HEK293 (cell line): ENCODE data around the gene SWAP70.
A peak's percentile ranks its signal among the peaks of the same experiment; 100 is the strongest.

Experiments used
- CTCF ChIA-PET: fragments of 350-600 bp; formaldehyde crosslinking; extraction: SDS; loops from one replicate; lab custom pipeline; 2021; ENCODE audit warnings: antibody characterized with exemption; lab: Yijun Ruan, JAX
- POLR2A ChIA-PET: fragments of 300-600 bp; formaldehyde crosslinking; extraction: SDS; loops from one replicate; lab custom pipeline; 2020; ENCODE audit warnings: antibody characterized with exemption, inconsistent platforms; lab: Yijun Ruan, JAX
- H3K27ac ChIP-seq: fragments of 200-500 bp; sonication (Bioruptor generic); 2 replicates; pipeline ENCODE4 v1.5.1; 2014; ENCODE audit warnings: low read depth, low read length, control low read depth, inconsistent platforms; ENCODE audit errors: extremely low read depth
- H3K36me3 ChIP-seq, 2 experiments: fragments of 200-500 bp in 1 of 2; sonication (Bioruptor generic) in 1 of 2; 1 replicate in 1 of 2; 2 replicates in 1 of 2; pipeline ENCODE4 v1.5.1; 2014 to 2017; ENCODE audit warnings: inconsistent platforms in 2 of 2, low read length in 2 of 2; ENCODE audit not compliant: control insufficient read depth in 2 of 2, insufficient read depth in 1 of 2
- H3K4me1 ChIP-seq: fragments of 200-500 bp; sonication (Bioruptor generic); 2 replicates; pipeline ENCODE4 v1.5.1; 2014; ENCODE audit warnings: mild to moderate bottlenecking, low read length, inconsistent platforms; ENCODE audit not compliant: control insufficient read depth, insufficient read depth
- H3K4me3 ChIP-seq: 2 replicates; pipeline ENCODE4 v1.5.1; 2011; ENCODE audit warnings: low read depth, mild to moderate bottlenecking, control low read depth, low read length, moderate library complexity
- H3K9me3 ChIP-seq: fragments of 200-500 bp; sonication (Bioruptor generic); 2 replicates; pipeline ENCODE4 v1.5.1; 2014; ENCODE audit warnings: low read depth, low read length, inconsistent platforms; ENCODE audit not compliant: control insufficient read depth, insufficient read depth
- EGR2 ChIP-seq: fragments of 450-650 bp; formaldehyde crosslinking; IDR thresholded peaks from 2 replicates; pipeline ENCODE4 v1.5.1; 2016; ENCODE audit warnings: low read depth, missing biosample characterization, missing genetic modification characterization
- FEZF1 ChIP-seq: fragments of 450-650 bp; formaldehyde crosslinking; IDR thresholded peaks from 2 replicates; pipeline ENCODE4 v1.5.1; 2016; ENCODE audit warnings: missing biosample characterization, missing genetic modification characterization
- IKZF3 ChIP-seq: fragments of 450-650 bp; IDR thresholded peaks from 2 replicates; pipeline ENCODE4 v1.5.0; 2018; ENCODE audit warnings: missing biosample characterization, mild to moderate bottlenecking, missing genetic modification characterization, moderate library complexity
- KLF1 ChIP-seq: fragments of 450-650 bp; formaldehyde crosslinking; IDR thresholded peaks from 2 replicates; pipeline ENCODE4 v1.5.1; 2016; ENCODE audit warnings: missing biosample characterization, missing genetic modification characterization
- ZBTB17 ChIP-seq: fragments of 450-650 bp; formaldehyde crosslinking; IDR thresholded peaks from 2 replicates; pipeline ENCODE4 v1.5.1; 2016; ENCODE audit warnings: missing biosample characterization, missing genetic modification characterization
- ZFHX2 ChIP-seq: fragments of 450-650 bp; formaldehyde crosslinking; conservative IDR thresholded peaks from 2 replicates; pipeline ENCODE4 v1.5.1; 2016; ENCODE audit warnings: missing biosample characterization, missing genetic modification characterization
- ZFP69B ChIP-seq: fragments of 450-650 bp; formaldehyde crosslinking; IDR thresholded peaks from 2 replicates; pipeline ENCODE4 v1.5.1; 2016; ENCODE audit warnings: missing biosample characterization, missing genetic modification characterization
- ZNF140 ChIP-seq: fragments of 450-650 bp; formaldehyde crosslinking; IDR thresholded peaks from 2 replicates; pipeline ENCODE4 v1.5.1; 2016; ENCODE audit warnings: missing biosample characterization, missing genetic modification characterization
- ZNF146 ChIP-seq: fragments of 450-650 bp; formaldehyde crosslinking; IDR thresholded peaks from 2 replicates; pipeline ENCODE4 v1.5.1; 2016; ENCODE audit warnings: missing biosample characterization, missing genetic modification characterization
- ZNF248 ChIP-seq: fragments of 450-650 bp; formaldehyde crosslinking; IDR thresholded peaks from 2 replicates; pipeline ENCODE4 v1.5.1; 2017; ENCODE audit warnings: missing biosample characterization, missing genetic modification characterization
- ZNF311 ChIP-seq: fragments of 450-650 bp; formaldehyde crosslinking; IDR thresholded peaks from 2 replicates; pipeline ENCODE4 v1.5.1; 2017; ENCODE audit warnings: missing biosample characterization, missing genetic modification characterization, borderline replicate concordance
- ZNF335 ChIP-seq: fragments of 450-650 bp; formaldehyde crosslinking; conservative IDR thresholded peaks from 2 replicates; pipeline ENCODE4 v1.5.1; 2016; ENCODE audit warnings: missing biosample characterization, missing genetic modification characterization
- ZNF354C ChIP-seq: fragments of 450-650 bp; formaldehyde crosslinking; IDR thresholded peaks from 2 replicates; pipeline ENCODE4 v1.5.1; 2016; ENCODE audit warnings: missing biosample characterization, missing genetic modification characterization, low read depth, borderline replicate concordance
- ZNF48 ChIP-seq: fragments of 450-650 bp; formaldehyde crosslinking; IDR thresholded peaks from 2 replicates; pipeline ENCODE4 v1.5.1; 2016; ENCODE audit warnings: missing biosample characterization, missing genetic modification characterization
- ZNF785 ChIP-seq: fragments of 450-650 bp; formaldehyde crosslinking; IDR thresholded peaks from 2 replicates; pipeline ENCODE4 v1.5.1; 2016; ENCODE audit warnings: missing biosample characterization, missing genetic modification characterization
- ZNF830 ChIP-seq: fragments of 450-650 bp; IDR thresholded peaks from 2 replicates; pipeline ENCODE4 v1.5.0; 2018; ENCODE audit warnings: missing biosample characterization, missing genetic modification characterization, low read depth, mild to moderate bottlenecking, moderate library complexity
- TF ChIP-seq, protein P1 (sequence below): fragments of 450-650 bp; formaldehyde crosslinking; IDR thresholded peaks from 2 replicates; pipeline ENCODE4 v1.5.1; 2016; ENCODE audit warnings: missing biosample characterization, missing genetic modification characterization
- TF ChIP-seq, protein P2 (sequence below): fragments of 450-650 bp; formaldehyde crosslinking; IDR thresholded peaks from 2 replicates; pipeline ENCODE4 v1.5.1; 2017; ENCODE audit warnings: missing biosample characterization, missing genetic modification characterization
- TF ChIP-seq, protein P3 (sequence below): fragments of 450-650 bp; formaldehyde crosslinking; IDR thresholded peaks from 2 replicates; pipeline ENCODE4 v1.5.1; 2016; ENCODE audit warnings: missing biosample characterization, missing genetic modification characterization, low read depth
- TF ChIP-seq, protein P4 (sequence below): fragments of 450-650 bp; formaldehyde crosslinking; IDR thresholded peaks from 2 replicates; pipeline ENCODE4 v1.5.1; 2016; ENCODE audit warnings: missing biosample characterization, missing genetic modification characterization
- TF ChIP-seq, protein P5 (sequence below): fragments of 450-650 bp; formaldehyde crosslinking; IDR thresholded peaks from 2 replicates; pipeline ENCODE4 v1.5.1; 2016; ENCODE audit warnings: missing biosample characterization, missing genetic modification characterization, borderline replicate concordance

The SWAP70 gene

DNA sequence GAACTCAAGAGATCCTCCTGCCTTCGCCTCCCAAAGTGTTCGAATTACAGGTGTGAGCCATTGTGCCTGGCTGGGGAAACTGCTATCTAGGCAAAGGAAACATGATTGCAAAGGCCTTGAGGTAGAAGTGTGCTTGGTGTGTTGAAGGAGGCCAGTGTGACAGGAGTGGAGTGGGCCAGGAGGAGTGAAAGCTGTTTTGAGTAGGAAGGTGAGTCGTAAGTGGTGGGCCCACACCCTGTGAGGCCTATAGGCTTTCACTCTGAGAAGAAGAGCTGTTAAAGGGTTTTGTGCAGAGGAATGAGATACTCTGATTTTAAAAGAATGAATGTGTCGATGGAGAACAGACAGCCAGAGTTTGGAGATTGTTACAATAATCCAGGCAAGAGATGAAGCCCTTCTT, 47.0 kb upstream of the SWAP70 start:
- no peak overlapping the region for H3K27ac ChIP-seq
- ChIA-PET POLR2A (no interaction called here), CTCF (interaction anchor here (0.7 kb wide), 1 partner anchor 132 kb away, joined by 4 read pairs; no protein-coding TSS in a partner anchor)
- TF ChIP-seq ZFHX2 (tag by site-specific recombination) (peak; percentile 63), EGR2 (tag by site-specific recombination) (peak; percentile 64; the same call in 1 of the 2 replicates), FEZF1 (no peak), KLF1 (0 out of 2 replicates have a peak, but pooled peaks have one; percentile 8), ZNF146 (tag by site-specific recombination) (no peak), ZNF48 (tag by site-specific recombination) (no peak), ZFP69B (peak; percentile 90), ZBTB17 (tag by site-specific recombination) (no peak), ZNF311 (tag by site-specific recombination) (no peak)
- TF ChIP-seq, protein P1, sequence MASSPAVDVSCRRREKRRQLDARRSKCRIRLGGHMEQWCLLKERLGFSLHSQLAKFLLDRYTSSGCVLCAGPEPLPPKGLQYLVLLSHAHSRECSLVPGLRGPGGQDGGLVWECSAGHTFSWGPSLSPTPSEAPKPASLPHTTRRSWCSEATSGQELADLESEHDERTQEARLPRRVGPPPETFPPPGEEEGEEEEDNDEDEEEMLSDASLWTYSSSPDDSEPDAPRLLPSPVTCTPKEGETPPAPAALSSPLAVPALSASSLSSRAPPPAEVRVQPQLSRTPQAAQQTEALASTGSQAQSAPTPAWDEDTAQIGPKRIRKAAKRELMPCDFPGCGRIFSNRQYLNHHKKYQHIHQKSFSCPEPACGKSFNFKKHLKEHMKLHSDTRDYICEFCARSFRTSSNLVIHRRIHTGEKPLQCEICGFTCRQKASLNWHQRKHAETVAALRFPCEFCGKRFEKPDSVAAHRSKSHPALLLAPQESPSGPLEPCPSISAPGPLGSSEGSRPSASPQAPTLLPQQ (tag by site-specific recombination) = peak; percentile 95
- H3K36me3 ChIP-seq = no peaks in the 10 kb centered on the region
- no peaks in the 10 kb centered on the region for H3K4me1 ChIP-seq
- H3K4me3 ChIP-seq = no peak overlapping the region
- no peaks in the 10 kb centered on the region for H3K9me3 ChIP-seq

DNA sequence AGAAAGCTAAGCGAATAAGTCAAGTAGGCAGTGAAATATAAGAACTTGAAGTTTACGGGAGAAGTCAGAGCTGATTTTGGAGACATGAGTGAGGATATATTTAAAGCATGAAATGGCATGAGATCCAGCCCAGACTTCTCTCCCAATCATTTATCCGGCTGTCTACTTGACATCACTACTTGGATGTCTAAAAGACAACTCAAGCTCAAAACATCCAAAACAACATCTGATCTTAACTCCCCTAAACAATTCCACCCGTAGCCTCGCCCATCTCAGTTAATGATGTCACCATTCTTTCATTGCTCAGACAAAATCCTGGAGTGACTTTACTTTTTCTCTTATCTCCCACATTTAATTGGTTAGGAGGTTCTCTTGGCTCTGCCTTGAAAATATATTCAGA, 45.9 kb upstream of the SWAP70 start:
- CTCF ChIA-PET = interaction anchor here (0.6 to 1.0 kb wide), 2 partner anchors 42 to 493 kb away, joined by 3 to 7 read pairs; no protein-coding TSS in a partner anchor
- POLR2A ChIA-PET = interaction anchor here (0.6 kb wide), 1 partner anchor 837 kb away, joined by 4 read pairs; the partner anchor contains the start of gene AMPD3
- H3K27ac ChIP-seq = no peak overlapping the region
- H3K4me3 ChIP-seq = no peak overlapping the region
- no peaks in the 10 kb centered on the region for H3K36me3 ChIP-seq
- H3K4me1 ChIP-seq = no peaks in the 10 kb centered on the region
- no peaks in the 10 kb centered on the region for H3K9me3 ChIP-seq
- peak; percentile 71; the same call in 1 of the 2 replicates for TF ChIP-seq ZNF140
- TF ChIP-seq, protein P2, sequence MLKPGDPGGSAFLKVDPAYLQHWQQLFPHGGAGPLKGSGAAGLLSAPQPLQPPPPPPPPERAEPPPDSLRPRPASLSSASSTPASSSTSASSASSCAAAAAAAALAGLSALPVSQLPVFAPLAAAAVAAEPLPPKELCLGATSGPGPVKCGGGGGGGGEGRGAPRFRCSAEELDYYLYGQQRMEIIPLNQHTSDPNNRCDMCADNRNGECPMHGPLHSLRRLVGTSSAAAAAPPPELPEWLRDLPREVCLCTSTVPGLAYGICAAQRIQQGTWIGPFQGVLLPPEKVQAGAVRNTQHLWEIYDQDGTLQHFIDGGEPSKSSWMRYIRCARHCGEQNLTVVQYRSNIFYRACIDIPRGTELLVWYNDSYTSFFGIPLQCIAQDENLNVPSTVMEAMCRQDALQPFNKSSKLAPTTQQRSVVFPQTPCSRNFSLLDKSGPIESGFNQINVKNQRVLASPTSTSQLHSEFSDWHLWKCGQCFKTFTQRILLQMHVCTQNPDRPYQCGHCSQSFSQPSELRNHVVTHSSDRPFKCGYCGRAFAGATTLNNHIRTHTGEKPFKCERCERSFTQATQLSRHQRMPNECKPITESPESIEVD (tag by site-specific recombination) = peak; percentile 84
- TF ChIP-seq, protein P3, sequence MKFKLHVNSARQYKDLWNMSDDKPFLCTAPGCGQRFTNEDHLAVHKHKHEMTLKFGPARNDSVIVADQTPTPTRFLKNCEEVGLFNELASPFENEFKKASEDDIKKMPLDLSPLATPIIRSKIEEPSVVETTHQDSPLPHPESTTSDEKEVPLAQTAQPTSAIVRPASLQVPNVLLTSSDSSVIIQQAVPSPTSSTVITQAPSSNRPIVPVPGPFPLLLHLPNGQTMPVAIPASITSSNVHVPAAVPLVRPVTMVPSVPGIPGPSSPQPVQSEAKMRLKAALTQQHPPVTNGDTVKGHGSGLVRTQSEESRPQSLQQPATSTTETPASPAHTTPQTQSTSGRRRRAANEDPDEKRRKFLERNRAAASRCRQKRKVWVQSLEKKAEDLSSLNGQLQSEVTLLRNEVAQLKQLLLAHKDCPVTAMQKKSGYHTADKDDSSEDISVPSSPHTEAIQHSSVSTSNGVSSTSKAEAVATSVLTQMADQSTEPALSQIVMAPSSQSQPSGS = peak; percentile 82
- no peak for TF ChIP-seq IKZF3 (tag by site-specific recombination)
- 0 out of 2 replicates have a peak, but pooled peaks have one; percentile 19 for TF ChIP-seq ZNF335 (tag by site-specific recombination)
- TF ChIP-seq, protein P4, sequence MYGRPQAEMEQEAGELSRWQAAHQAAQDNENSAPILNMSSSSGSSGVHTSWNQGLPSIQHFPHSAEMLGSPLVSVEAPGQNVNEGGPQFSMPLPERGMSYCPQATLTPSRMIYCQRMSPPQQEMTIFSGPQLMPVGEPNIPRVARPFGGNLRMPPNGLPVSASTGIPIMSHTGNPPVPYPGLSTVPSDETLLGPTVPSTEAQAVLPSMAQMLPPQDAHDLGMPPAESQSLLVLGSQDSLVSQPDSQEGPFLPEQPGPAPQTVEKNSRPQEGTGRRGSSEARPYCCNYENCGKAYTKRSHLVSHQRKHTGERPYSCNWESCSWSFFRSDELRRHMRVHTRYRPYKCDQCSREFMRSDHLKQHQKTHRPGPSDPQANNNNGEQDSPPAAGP (tag by site-specific recombination) = peak; percentile 69
- no peak for TF ChIP-seq ZNF354C (tag by site-specific recombination)
- TF ChIP-seq, protein P1 (tag by site-specific recombination) = no peak
- peak; percentile 69 for TF ChIP-seq KLF1
- no peak for TF ChIP-seq ZNF248 (tag by site-specific recombination)
- no peak for TF ChIP-seq ZNF785 (tag by site-specific recombination)
- no peak for TF ChIP-seq ZNF830 (tag by site-specific recombination)
- TF ChIP-seq, protein P5, sequence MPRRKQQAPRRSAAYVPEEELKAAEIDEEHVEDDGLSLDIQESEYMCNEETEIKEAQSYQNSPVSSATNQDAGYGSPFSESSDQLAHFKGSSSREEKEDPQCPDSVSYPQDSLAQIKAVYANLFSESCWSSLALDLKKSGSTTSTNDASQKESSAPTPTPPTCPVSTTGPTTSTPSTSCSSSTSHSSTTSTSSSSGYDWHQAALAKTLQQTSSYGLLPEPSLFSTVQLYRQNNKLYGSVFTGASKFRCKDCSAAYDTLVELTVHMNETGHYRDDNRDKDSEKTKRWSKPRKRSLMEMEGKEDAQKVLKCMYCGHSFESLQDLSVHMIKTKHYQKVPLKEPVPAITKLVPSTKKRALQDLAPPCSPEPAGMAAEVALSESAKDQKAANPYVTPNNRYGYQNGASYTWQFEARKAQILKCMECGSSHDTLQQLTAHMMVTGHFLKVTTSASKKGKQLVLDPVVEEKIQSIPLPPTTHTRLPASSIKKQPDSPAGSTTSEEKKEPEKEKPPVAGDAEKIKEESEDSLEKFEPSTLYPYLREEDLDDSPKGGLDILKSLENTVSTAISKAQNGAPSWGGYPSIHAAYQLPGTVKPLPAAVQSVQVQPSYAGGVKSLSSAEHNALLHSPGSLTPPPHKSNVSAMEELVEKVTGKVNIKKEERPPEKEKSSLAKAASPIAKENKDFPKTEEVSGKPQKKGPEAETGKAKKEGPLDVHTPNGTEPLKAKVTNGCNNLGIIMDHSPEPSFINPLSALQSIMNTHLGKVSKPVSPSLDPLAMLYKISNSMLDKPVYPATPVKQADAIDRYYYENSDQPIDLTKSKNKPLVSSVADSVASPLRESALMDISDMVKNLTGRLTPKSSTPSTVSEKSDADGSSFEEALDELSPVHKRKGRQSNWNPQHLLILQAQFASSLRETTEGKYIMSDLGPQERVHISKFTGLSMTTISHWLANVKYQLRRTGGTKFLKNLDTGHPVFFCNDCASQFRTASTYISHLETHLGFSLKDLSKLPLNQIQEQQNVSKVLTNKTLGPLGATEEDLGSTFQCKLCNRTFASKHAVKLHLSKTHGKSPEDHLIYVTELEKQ = no peak
